HUDEP-2 (cell line): Measurements from ENCODE around the gene ZAP70.

ENCODE experiments used
- DNase-seq, 76 experiments: peaks; one replicate each; lab custom pipeline; 2025; ENCODE audit not compliant: unreplicated experiment in 76 of 76; lab: John Stamatoyannopoulos, UW

ZAP70 gene

DNA sequence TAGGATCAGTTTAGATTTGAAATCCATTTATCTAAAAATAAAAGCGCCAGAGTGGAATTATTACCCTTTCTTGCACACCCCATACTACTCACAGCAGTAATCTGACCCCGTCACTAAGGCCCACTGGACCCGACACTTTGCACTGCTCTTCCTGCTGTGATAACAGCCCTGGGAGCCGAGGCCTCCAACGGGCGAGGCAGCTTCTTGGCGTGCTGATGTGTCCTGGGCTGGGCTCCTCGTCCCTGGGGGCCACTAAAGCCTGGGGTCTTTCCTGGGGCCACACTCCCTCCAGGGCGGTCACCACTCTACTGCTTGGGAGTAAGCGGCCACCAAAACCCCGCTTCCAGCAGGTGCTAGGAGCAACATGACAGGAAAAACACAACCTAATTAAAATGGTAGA, 61.7 kb downstream of the ZAP70 start:
- no peak for DNase-seq

- DNase-seq = no peak
These were observed 65.8 kb downstream of the ZAP70 start for GRCh38 chr2:97779141-97779540.

DNA sequence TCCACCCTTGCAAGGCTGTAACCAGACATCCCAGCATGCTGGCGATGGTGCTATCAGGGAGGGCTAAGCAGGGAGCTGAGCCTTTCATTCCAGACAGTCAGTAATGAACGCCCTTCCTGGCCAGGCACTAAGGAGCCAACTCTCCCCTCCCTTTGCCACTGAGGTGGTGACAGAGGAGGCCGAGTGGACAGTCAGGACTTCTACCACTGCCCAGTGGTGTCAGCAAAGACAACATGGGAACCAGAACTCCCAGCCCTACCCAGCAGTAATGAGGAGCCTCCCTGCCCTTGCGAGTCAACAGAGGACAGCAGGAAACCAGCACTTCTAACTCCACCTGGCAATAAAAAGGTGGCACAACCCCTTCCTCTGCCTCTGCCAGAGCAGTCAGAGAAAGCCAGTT, 68.6 kb downstream of the ZAP70 start:
- no peak for DNase-seq

DNA sequence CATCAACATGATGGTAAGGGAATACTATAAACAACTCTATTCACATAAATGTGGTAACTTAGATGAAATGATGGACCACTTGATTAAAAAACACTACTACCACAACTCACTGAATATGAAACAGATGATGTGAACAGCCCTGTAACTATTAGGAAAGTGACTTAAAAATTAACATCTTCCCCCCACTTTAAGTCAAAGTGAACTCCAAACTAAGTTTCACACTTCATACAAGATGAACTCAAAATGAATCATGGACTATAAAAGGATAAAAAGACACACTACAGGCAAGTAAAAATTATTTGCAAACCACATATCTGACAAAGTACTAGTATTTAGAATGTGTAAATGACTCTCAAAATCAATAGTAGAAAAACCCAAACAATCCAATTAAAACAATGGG, 71.6 kb downstream of the ZAP70 start:
- no peak for DNase-seq

- DNase-seq = no peak
These were observed 72.4 kb downstream of the ZAP70 start for GRCh38 chr2:97785818-97786217.

- DNase-seq = no peak
These were observed 75.7 kb downstream of the ZAP70 start for GRCh38 chr2:97788986-97789644.
